HepG2 (cell line): Measurements from ENCODE around the gene CSTPP1. TPM values are rescaled to one million over a fixed set of nuclear protein-coding genes. Genes with fewer than 3 reads are reported as not detected.

ENCODE experiments used
- ATAC-seq: fragments of 200-7000 bp; cut with Tn5 transposase; 3 replicates; pipeline ENCODE4 v1.9.1; 2020; ENCODE audit warnings: mild to moderate bottlenecking, moderate library complexity
- BruUV-seq: library from RNA; stranded (reverse); fragments of 400-500 nt; replicated peaks from 2 replicates; lab custom pipeline; 2021; lab: Mats Ljungman, UMichigan
- CTCF ChIA-PET: fragments of 300-600 bp; formaldehyde crosslinking; extraction: SDS; loops from one replicate; lab custom pipeline; 2021; ENCODE audit warnings: low total read pairs, inconsistent platforms, low intra/inter-chr PET ratio; lab: Yijun Ruan, JAX
- POLR2A ChIA-PET: fragments of 350-600 bp; sonication (Branson Sonifier 250); formaldehyde crosslinking; loops from one replicate; lab custom pipeline; 2020; ENCODE audit warnings: antibody characterized with exemption, inconsistent platforms; lab: Yijun Ruan, JAX
- DNase-seq: peaks from one replicate; pipeline ENCODE4 v3.0.0-alpha.2; 2015; ENCODE audit warnings: low spot score
- FAIRE-seq: peaks from 3 replicates; lab custom pipeline; 2011; peaks lifted over from hg19 to GRCh38; lab: Jason Lieb, UNC
- H2AFZ ChIP-seq: one replicate; pipeline ENCODE4 v1.6.1; 2011; ENCODE audit warnings: low read length, inconsistent platforms
- H3K27ac ChIP-seq: fragments of 300-600 bp; 3 replicates; pipeline ENCODE4 v1.8.0; 2011; ENCODE audit warnings: mixed run types, mild to moderate bottlenecking, mixed read lengths, low read length, inconsistent platforms; ENCODE audit not compliant: insufficient read depth; ENCODE audit errors: extremely low read length
- H3K27me3 ChIP-seq, 2 experiments: fragments of 200-600 bp in 1 of 2; 2 replicates in 1 of 2; 3 replicates in 1 of 2; pipeline versions ENCODE4 v1.6.0 to v1.8.0; 2011; ENCODE audit warnings: low read length in 2 of 2, mild to moderate bottlenecking in 2 of 2, moderate library complexity in 2 of 2, inconsistent platforms in 1 of 2; ENCODE audit not compliant: insufficient read depth in 2 of 2, control insufficient read depth in 1 of 2
- H3K36me3 ChIP-seq, 2 experiments: fragments of 200-600 bp in 1 of 2; replicated peaks in 1 of 2; 2 replicates in 1 of 2; 3 replicates in 1 of 2; pipeline versions ENCODE4 v1.5.1 to v1.8.0; 2011; ENCODE audit warnings: low read length in 2 of 2, inconsistent platforms in 1 of 2; ENCODE audit not compliant: insufficient read depth in 2 of 2, control insufficient read depth in 1 of 2
- H3K4me1 ChIP-seq: 2 replicates; pipeline ENCODE4 v1.5.1; 2012; ENCODE audit warnings: low read length, inconsistent platforms; ENCODE audit not compliant: insufficient read depth
- H3K4me2 ChIP-seq: 2 replicates; pipeline ENCODE4 v1.6.0; 2011; ENCODE audit warnings: low read depth, low read length, inconsistent platforms
- H3K4me3 ChIP-seq, 3 experiments: fragments of 200-600 bp in 1 of 3; sonication (generic), shearing (Covaris generic) in 1 of 3; replicated peaks in 1 of 3; 2 replicates each; pipeline ENCODE4 v1.5.1; 2011 to 2016; ENCODE audit warnings: low read length in 3 of 3, inconsistent platforms in 2 of 3, low read depth in 2 of 3, mild to moderate bottlenecking in 2 of 3, control low read depth in 1 of 3, mixed read lengths in 1 of 3; ENCODE audit not compliant: insufficient read depth in 1 of 3
- H3K79me2 ChIP-seq: one replicate; pipeline ENCODE4 v1.6.1; 2011; ENCODE audit warnings: low read length, inconsistent platforms; ENCODE audit not compliant: insufficient read depth
- H3K9ac ChIP-seq: 2 replicates; pipeline ENCODE4 v1.6.0; 2011; ENCODE audit warnings: mild to moderate bottlenecking, low read depth, low read length, inconsistent platforms; ENCODE audit not compliant: insufficient read depth
- H3K9me3 ChIP-seq: 2 replicates; pipeline ENCODE4 v1.5.1; 2012; ENCODE audit warnings: mild to moderate bottlenecking, low read length
- H4K20me1 ChIP-seq: 2 replicates; pipeline ENCODE4 v1.6.0; 2011; ENCODE audit warnings: inconsistent platforms, mild to moderate bottlenecking, low read length, moderate library complexity; ENCODE audit not compliant: insufficient read depth
- CAMTA2 ChIP-seq: sonication (generic); formaldehyde crosslinking; IDR thresholded peaks from 2 replicates; pipeline ENCODE4 v1.4.0; 2020; ENCODE audit warnings: mild to moderate bottlenecking, missing genetic modification reagents, borderline replicate concordance
- HMGXB4 ChIP-seq, 2 experiments: sonication (generic) in 1 of 2; formaldehyde crosslinking in 1 of 2; IDR thresholded peaks; 2 replicates each; pipeline versions ENCODE4 v1.4.0 to v1.6.1; 2018 to 2020; ENCODE audit warnings: missing genetic modification reagents in 2 of 2, borderline replicate concordance in 1 of 2, low read depth in 1 of 2, mild to moderate bottlenecking in 1 of 2, missing biosample characterization in 1 of 2
- HOXA3 ChIP-seq: sonication (generic); formaldehyde crosslinking; IDR thresholded peaks from 2 replicates; pipeline ENCODE4 v1.5.0; 2020; ENCODE audit warnings: missing genetic modification reagents
- NR2C2 ChIP-seq: sonication (generic); formaldehyde crosslinking; IDR thresholded peaks from 2 replicates; pipeline ENCODE4 v1.4.0; 2020; ENCODE audit warnings: missing genetic modification reagents, mild to moderate bottlenecking, moderate library complexity, borderline replicate concordance
- PLSCR1 ChIP-seq: sonication (generic); formaldehyde crosslinking; IDR thresholded peaks from 2 replicates; pipeline ENCODE4 v1.5.0; 2020; ENCODE audit warnings: missing genetic modification reagents, mild to moderate bottlenecking, borderline replicate concordance
- SCMH1 ChIP-seq: sonication (generic); formaldehyde crosslinking; IDR thresholded peaks from 2 replicates; pipeline ENCODE4 v1.9.0; 2021; ENCODE audit warnings: missing genetic modification reagents, mild to moderate bottlenecking, borderline replicate concordance
- SP2 ChIP-seq: sonication (generic); formaldehyde crosslinking; IDR thresholded peaks from 2 replicates; pipeline ENCODE4 v1.5.1; 2020; ENCODE audit warnings: mild to moderate bottlenecking, missing genetic modification reagents
- TOPORS ChIP-seq: sonication (generic); formaldehyde crosslinking; IDR thresholded peaks from 2 replicates; pipeline ENCODE4 v1.8.0; 2023; ENCODE audit warnings: mild to moderate bottlenecking, missing genetic modification reagents
- ZBTB49 ChIP-seq: sonication (generic); formaldehyde crosslinking; IDR thresholded peaks from 2 replicates; pipeline ENCODE4 v1.4.0; 2020; ENCODE audit warnings: missing genetic modification reagents, borderline replicate concordance
- ZFP90 ChIP-seq: sonication (generic); formaldehyde crosslinking; IDR thresholded peaks from 2 replicates; pipeline ENCODE4 v1.8.0; 2022; ENCODE audit warnings: missing genetic modification reagents, mild to moderate bottlenecking, inconsistent platforms, borderline replicate concordance
- ZFY ChIP-seq: sonication (generic); formaldehyde crosslinking; IDR thresholded peaks from 2 replicates; pipeline ENCODE4 v1.4.0; 2020; ENCODE audit warnings: missing genetic modification reagents
- ZNF230 ChIP-seq: sonication (generic); formaldehyde crosslinking; IDR thresholded peaks from 2 replicates; pipeline ENCODE4 v1.4.0; 2020; ENCODE audit warnings: mild to moderate bottlenecking, missing genetic modification reagents
- ZNF383 ChIP-seq: sonication (generic); formaldehyde crosslinking; IDR thresholded peaks from 2 replicates; pipeline ENCODE4 v1.4.0; 2020; ENCODE audit warnings: missing genetic modification reagents, mild to moderate bottlenecking, borderline replicate concordance
- ZNF577 ChIP-seq: sonication (generic); formaldehyde crosslinking; IDR thresholded peaks from 2 replicates; pipeline ENCODE4 v1.4.0; 2020; ENCODE audit warnings: mild to moderate bottlenecking, low read depth, missing genetic modification reagents, borderline replicate concordance
- ZNF775 ChIP-seq: sonication (generic); formaldehyde crosslinking; IDR thresholded peaks from 2 replicates; pipeline ENCODE4 v1.4.0; 2020; ENCODE audit warnings: missing genetic modification reagents, mild to moderate bottlenecking, moderate library complexity, borderline replicate concordance
- WGBS: methylation state at CpG from one replicate; pipeline ENCODE4 v1.1.6; 2017; ENCODE audit warnings: low lambda C conversion rate; 5-methylcytosine and 5-hydroxymethylcytosine counted together
- in situ Hi-C: cut with HindIII; loops from 2 replicates; pipeline ENCODE4 v1.10.0; 2017; ENCODE audit warnings: low pct_unique_long_range_greater_than_20kb; ENCODE audit not compliant: extremely low pct_ligation_motif_present
- intact Hi-C: fragments of 100-400 bp; cut with micrococcal nuclease; formaldehyde crosslinking; loops from one replicate; pipeline ENCODE4 v1.10.0; 2022; ENCODE audit not compliant: unreplicated experiment
- polyA plus RNA-seq, 8 experiments: library from polyadenylated mRNA; depleted of rRNA in 3 of 8; stranded (reverse) in 7 of 8; unstranded in 1 of 8; fragments of >200 nt; fragmentation: Illumina TruSeq in 4 of 8; extraction: Trizol in 4 of 8; gene quantifications; 2 replicates each; pipeline versions ENCODE4 v1.2.1 to v1.2.3, GENCODE V29; 2011 to 2016; ENCODE audit warnings: low read depth in 4 of 8, missing spikeins in 1 of 8, mixed read lengths in 1 of 8; ENCODE audit not compliant: insufficient read depth in 1 of 8
- total RNA-seq, 5 experiments: library from RNA; depleted of rRNA; stranded (reverse); fragments of >200 nt; fragmentation: Illumina TruSeq; extraction: Trizol; gene quantifications; 2 replicates each; pipeline ENCODE4 v1.2.3, GENCODE V29; 2016; ENCODE audit warnings: low read depth in 1 of 5

CSTPP1 gene
- total and polyA plus RNA-seq, 2 of the 13 experiments (the other 11 are each of a cell fraction or from before 2014, with no cell fraction given): 12.3 to 14.6 TPM

GRCh38 chr11:47161890-47162289 is 225.3 kb downstream of the CSTPP1 start:
- Histone ChIP-seq H3K4me2 (peak overlapping the region; percentile 14; the same call in 1 of the 2 replicates), H3K79me2 (no peaks in the 10 kb centered on the region), H2AFZ (no peak overlapping the region), H3K4me1 (peaks cover 21% of the 10 kb centered on the region), H4K20me1 (peaks cover 10% of the 10 kb centered on the region; the same call in 1 of the 2 replicates), H3K9me3 (no peaks in the 10 kb centered on the region), H3K9ac (no peak overlapping the region), H3K27me3 (no peaks in the 10 kb centered on the region), H3K27ac (no peak overlapping the region), H3K4me3 (no peak overlapping the region), H3K36me3 (peaks cover 19 to 27% of the 10 kb centered on the region in 2 experiments; a peak in 4 of 5 replicates)
- 80% methylated on average over 8 of the region's 9 CpGs for WGBS
- CTCF ChIA-PET: interaction anchor here (1.6 to 5.3 kb wide), 3 partner anchors 98 to 272 kb away, joined by 3 to 52 read pairs (median 10); no protein-coding TSS in a partner anchor
- no peak for DNase-seq
- no peak for ATAC-seq
- intact Hi-C loops: loop anchor here (1.0 kb wide), 1 partner anchor 273 kb away; no protein-coding TSS in a partner anchor
- FAIRE-seq: no peak
- peak; percentile 35; the same call in 1 of the 2 replicates for TF ChIP-seq ZNF577
- TF ChIP-seq HOXA3 (CRISPR knock-in tag): 0 out of 2 replicates have a peak, but pooled peaks have one; percentile 18
- 0 out of 2 replicates have a peak, but pooled peaks have one; percentile 11 for TF ChIP-seq ZFP90 (CRISPR knock-in tag)
- TF ChIP-seq SCMH1 (CRISPR knock-in tag): no peak
- TF ChIP-seq ZFY (CRISPR knock-in tag): 0 out of 2 replicates have a peak, but pooled peaks have one; percentile 14
- TF ChIP-seq SP2: no peak
- TF ChIP-seq CAMTA2 (CRISPR knock-in tag): 0 out of 2 replicates have a peak, but pooled peaks have one; percentile 31
- TF ChIP-seq ZNF230: peak; percentile 59; the same call in 1 of the 2 replicates
- no peak for TF ChIP-seq ZBTB49 (CRISPR knock-in tag)
- TF ChIP-seq NR2C2 (CRISPR knock-in tag): 0 out of 2 replicates have a peak, but pooled peaks have one; percentile 18
- TF ChIP-seq PLSCR1 (CRISPR knock-in tag): no peak
- 0 out of 2 replicates have a peak, but pooled peaks have one; percentile 27 for TF ChIP-seq TOPORS
- 0 out of 2 replicates have a peak, but pooled peaks have one; percentile 13 for TF ChIP-seq ZNF775
- TF ChIP-seq ZNF383 (CRISPR knock-in tag): 0 out of 2 replicates have a peak, but pooled peaks have one; percentile 26
- TF ChIP-seq HMGXB4 (CRISPR knock-in tag; IDR thresholded peaks at IDR 0.05; ENCODE audit: borderline replicate concordance in 1 of 2, low read depth in 1 of 2): peak in 1 of 2 experiments; percentile 4; a peak in 1 of 4 replicates
- POLR2A ChIA-PET: interaction anchor here (0.9 kb wide), 1 partner anchor 245 kb away, joined by 3 read pairs; no protein-coding TSS in a partner anchor
- BruUV-seq: no TSS peak
- in situ Hi-C loops: loop anchor here (5.0 kb wide), 1 partner anchor 275 kb away; no protein-coding TSS in a partner anchor
